Urothelium cell line (cell line): ENCODE data around the gene ACAP2.
"Not testable (repeated sequence)": the region's sequence is repeated elsewhere in the genome, so short reads cannot be mapped to it uniquely, and the experiment has no call there.

Experiments
- DNase-seq: peaks from one replicate; pipeline ENCODE4 v3.0.0; 2011; ENCODE audit warnings: low spot score, mixed read lengths
- FAIRE-seq: peaks from 2 replicates; lab custom pipeline; 2011; peaks lifted over from hg19 to GRCh38; lab: Jason Lieb, UNC

ACAP2 gene, protein sequence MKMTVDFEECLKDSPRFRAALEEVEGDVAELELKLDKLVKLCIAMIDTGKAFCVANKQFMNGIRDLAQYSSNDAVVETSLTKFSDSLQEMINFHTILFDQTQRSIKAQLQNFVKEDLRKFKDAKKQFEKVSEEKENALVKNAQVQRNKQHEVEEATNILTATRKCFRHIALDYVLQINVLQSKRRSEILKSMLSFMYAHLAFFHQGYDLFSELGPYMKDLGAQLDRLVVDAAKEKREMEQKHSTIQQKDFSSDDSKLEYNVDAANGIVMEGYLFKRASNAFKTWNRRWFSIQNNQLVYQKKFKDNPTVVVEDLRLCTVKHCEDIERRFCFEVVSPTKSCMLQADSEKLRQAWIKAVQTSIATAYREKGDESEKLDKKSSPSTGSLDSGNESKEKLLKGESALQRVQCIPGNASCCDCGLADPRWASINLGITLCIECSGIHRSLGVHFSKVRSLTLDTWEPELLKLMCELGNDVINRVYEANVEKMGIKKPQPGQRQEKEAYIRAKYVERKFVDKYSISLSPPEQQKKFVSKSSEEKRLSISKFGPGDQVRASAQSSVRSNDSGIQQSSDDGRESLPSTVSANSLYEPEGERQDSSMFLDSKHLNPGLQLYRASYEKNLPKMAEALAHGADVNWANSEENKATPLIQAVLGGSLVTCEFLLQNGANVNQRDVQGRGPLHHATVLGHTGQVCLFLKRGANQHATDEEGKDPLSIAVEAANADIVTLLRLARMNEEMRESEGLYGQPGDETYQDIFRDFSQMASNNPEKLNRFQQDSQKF

DNA sequence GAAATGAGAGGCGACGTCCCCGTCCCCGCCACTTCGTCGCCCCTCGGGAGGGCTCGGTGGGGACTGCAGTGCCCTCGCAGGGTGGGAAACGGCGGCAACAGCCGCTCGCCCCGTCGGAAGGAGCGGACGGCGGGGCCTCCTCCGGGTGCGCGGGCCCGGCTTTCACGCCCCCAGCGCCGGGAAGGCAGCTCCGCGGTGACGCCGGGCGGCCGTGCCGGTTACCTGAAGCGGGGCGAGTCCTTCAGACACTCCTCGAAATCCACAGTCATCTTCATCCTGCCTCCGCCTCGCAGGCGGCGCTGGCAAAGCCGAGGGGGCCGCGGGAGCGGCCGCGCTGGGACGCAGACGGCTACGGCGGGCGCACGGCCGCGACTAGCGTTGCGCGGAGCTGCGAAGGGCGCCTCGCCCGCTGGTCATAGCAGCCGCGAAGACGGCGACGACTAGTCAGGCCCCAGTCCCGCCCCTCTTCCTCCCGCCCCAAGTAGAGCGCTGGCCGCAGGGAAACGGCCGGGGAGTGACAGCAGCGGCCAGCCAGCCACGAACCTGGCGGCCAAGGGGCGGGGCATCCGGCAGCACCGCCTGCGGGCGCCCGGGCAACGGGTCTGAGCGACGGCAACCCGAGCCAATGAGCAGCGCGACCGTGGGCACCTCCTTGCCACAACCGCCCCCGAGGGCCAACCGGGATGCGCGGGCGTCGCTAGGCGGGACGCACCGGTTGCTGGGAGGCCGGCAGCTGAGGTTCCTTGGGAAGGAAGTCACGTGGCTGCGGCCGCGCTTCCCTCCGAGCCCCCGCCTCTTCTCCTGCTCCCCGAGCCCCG is at the start of gene ACAP2:
Gene ACAP2 (minus strand): TSS at position 448 of the 818 bp plus-strand sequence. CDS start 173 bp downstream, at position 275.
- peak; percentile 99 for DNase-seq
- FAIRE-seq: peak; percentile 9

DNA sequence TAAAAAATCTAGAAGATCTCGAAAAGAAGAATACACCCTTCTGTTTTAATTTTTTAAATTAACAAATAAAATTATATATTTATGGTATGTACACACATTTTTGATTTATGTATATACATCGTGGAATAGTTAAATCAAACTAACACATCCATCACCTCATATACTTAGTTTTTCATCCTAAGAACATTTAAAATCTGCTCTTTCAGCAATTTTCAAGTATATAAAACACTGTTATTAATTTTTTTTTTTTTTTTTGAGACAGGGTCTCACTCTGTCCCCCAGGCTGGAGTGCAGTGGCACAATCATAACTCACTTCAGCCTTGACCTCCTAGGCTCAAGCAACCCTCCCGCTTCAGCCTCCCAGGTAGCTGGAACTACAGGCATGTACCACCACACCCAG is 32.8 kb upstream of the ACAP2 start:
- FAIRE-seq: no peak

DNA sequence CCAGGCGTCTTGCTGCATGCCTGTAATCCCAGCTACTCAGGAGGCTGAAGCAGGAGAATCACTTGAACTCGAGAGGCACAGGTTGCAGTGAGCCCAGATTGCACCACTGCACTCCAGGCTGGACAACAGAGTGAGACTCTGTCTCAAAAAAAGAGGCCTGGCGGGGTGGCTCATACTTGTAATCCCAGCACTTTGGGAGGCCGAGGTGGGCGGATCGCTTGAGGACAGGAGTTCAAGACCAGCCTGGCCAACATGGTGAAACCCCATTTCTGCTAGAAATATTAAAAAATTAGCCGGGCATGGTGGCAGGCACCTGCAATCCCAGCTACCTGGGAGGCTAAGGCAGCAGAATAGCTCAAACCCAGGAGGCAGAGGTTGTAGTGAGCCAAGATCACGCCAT is 32.3 kb upstream of the ACAP2 start:
- FAIRE-seq, DNase-seq: not testable (repeated sequence)

More for the DNA sequence above, 32.8 kb upstream of the ACAP2 start:
- no peak for DNase-seq

DNA sequence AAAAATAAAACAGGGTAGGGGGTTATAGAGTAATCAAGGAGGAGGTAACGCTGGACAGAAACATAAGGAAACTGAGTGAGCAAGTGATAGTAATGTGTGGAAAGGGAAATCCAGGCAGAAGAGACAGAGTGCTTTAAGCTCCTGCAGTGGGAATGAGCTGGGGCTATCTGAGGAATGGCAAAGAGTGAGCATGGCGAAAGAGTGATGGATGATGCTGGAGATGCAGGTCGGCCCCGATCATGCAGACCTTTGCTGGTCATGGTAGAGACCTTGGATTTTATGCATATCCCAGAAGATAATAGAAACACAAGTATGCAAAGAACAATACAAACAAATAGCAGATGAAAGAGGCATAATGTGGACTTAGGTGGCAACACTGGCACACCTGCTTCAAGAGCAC is 26.0 kb upstream of the ACAP2 start:
- DNase-seq (no peak), FAIRE-seq (no peak)

DNA sequence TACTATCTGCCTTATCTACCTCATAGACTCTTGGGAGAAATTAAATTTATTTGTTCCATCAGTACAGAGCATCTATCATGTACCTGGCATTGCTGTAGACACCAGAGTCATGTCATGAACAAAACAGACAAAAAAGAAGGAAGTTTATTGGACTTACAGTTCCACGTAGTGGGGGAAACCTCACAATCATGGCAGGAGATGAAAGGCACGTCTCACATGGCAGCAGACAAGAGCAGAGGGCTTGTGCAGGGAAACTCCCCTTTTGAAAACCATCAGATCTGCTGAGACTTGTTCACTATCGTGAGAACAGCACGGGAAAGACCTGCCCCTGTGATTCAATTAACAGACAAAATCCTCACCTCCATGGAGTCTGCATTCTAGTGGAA is 25.6 kb upstream of the ACAP2 start:
- no peak for FAIRE-seq
- no peak for DNase-seq

DNA sequence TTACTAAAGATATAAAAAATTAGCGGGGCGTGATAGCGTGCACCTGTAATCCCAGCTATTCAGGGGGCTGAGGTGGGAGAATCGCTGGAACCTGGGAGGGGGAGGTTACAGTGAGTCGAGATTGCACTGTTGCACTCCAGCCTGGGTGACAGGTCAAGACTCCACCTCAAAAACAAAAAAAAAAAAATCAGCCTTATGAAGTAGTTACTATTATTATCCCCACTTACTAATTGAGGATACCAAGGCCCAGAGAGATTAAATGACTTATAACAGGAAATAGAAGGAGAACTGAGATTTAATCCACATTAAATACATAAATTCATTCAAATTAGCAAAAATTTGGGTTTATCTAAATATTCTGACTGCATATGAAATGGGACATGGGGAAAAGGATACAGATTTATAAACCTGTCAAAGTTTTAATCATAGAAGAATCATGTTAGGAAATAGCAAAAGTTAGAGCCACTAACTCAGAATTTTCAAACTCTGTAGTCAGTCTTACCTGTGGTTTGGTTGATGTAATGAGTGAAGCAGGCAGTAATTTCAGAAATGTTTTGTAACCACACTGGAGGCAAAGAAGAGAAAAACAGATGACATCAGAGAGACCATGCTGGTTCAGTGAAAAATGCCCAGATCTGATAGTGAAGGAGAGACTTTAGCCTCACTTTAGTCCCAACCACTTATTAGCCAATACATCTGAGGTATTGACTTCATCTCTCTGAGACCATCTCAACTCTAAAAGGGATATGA is 25.0 kb upstream of the ACAP2 start:
- FAIRE-seq (no peak), DNase-seq (peak; percentile 35)

DNA sequence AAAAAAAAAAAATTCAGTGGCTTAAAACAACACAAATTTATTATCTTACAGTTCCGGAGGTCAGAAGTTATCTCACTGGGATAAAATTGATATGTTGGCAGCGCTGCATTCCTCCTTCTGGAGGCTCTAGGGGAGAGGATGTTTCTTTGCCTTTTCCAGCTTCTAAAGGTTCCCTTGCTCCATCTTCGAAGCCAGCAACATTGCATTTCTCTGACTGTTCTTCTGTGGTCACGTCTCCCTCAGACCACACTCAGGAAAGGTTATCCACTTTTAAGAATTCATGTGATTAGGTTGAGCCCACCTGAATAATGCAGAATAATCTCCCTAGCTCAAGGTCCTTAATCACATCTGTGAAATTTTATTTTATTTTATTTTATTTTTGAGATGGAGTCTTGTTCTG is 23.4 kb upstream of the ACAP2 start:
- FAIRE-seq (no peak), DNase-seq (no peak)

DNA sequence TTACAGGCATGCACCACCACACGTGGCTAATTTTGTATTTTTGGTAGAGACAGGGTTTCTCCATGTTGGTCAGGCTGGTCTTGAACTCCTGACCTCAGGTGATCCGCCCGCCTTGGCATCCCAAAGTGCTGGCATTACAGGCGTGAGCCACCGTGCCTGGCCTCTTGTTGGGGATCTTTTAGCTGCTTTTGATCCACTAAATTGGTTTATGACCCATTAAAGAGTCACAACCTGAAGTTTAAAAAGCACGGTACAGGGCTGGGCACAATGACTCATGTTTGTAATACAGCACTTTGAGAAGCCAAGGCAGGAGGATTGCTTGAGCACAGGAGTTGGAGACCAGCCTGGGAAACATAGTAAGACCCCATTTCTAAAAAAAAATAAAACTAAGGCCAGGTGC is 20.1 kb upstream of the ACAP2 start:
- DNase-seq, FAIRE-seq: not testable (repeated sequence)

DNA sequence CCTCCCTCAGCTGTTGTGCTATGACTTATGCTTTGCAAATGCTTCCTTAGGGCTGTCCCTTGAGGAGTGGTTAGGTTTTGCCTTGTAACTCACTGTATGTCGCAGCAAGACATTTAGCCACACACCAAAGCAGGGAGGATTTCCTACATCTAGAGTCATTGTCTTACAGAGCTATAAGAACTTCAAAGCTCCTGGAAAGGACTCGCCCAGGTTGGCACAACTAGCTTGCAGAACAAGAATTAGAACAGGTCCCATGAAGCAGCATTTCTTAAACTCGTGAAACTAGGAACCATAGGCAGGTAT is 19.4 kb upstream of the ACAP2 start:
- no peak for DNase-seq
- no peak for FAIRE-seq

DNA sequence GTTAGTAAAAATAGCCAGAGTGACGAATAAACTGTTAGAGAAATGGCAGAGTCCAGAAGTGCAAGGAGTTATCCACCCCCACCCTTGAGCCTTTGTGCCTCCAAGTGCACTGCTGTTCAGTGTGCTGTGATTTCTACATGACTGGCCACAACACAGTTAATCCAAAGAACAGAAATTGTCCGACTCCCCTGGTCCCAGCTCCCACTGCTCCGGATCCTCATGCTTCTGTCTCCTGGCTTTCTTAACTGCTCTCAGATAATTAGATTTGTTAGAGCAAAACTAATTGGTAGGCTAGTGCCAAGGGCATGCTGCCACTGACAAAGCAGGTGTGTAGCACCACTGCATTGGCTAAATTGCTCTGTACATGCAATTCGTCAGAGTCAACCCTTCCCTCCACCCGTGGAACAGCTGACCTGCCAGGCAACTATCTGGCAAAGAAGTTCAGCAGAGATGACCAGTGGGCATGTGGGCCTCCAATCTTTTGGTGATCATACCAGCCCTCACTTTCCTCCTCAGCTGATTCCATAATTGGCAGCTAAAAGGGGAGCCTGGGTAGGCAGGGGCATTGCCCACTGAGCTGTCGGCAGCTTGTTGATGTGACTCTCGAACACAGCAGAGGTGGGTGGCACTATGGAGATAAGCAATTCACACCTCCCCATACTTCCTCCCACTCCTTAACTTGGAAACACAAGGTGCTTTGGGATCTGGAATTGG is 18.9 kb upstream of the ACAP2 start:
- FAIRE-seq: no peak
- no peak for DNase-seq

DNA sequence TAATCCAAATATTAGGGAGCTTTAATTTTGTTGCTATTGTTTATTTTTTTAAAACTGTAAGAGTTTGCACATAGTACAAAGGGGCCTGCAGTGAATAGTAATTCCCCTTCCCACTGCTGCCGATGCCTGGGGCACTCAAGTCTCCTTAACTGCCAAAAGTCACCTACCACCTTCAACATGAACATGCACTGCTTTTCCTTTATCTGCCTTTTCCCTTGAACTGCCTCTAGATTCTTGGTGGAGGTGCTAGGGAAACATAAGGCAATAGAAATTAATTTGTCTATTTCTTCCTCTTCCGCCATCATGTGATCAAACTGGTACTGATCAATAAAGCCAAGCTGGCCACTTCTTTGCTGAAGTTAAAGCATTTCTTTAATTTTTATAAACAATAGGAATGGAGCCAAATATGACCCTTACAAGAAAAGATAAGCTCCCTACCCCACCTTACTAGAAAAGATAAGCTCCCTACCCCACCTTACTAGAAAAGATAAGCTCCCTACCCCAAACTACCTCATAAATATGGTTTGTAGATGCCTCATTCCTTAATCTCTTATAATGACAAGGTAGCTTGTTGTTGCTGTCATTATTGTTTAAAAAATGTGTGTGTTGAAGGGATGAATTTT is 17.4 kb upstream of the ACAP2 start:
- DNase-seq (no peak), FAIRE-seq (no peak)

DNA sequence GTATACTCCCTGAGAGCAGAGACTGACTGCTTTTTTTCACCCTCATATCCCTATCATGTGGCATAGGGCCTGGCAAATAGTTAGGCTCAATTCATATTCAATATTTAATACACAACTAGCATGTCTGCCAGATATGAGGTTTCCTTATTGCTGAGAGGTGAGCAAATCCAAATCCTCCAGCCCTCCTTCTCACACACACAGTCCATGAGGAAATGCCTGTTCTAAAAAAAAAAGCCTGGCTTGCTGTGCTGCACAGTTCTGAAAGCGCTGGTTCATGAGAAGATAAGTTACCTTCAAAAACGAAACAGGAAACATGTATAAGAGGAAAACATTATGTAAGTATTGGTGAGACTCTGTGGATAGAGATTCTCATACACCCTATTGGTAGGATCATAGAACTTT is 15.5 kb upstream of the ACAP2 start:
- DNase-seq (no peak), FAIRE-seq (no peak)

DNA sequence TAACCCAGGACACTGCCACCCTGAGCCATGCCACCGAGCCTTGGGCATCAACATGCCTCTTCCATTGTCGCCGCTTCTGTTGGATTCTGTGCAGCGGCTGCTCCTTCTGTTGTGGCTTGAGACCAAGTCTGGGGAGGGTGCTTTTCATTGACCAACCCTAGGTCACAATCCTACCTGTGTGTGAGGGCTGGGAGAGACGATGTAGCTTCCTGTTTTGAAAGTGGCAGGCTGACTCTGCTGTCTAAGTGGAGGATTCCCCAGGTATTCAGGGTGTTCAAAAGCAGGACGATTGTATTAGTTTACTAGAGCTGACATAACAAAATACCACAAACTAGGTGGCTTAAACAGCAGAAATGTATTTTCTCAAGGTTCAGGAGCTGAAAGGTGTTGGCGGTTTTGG is 13.0 kb upstream of the ACAP2 start:
- FAIRE-seq (no peak), DNase-seq (no peak)

DNA sequence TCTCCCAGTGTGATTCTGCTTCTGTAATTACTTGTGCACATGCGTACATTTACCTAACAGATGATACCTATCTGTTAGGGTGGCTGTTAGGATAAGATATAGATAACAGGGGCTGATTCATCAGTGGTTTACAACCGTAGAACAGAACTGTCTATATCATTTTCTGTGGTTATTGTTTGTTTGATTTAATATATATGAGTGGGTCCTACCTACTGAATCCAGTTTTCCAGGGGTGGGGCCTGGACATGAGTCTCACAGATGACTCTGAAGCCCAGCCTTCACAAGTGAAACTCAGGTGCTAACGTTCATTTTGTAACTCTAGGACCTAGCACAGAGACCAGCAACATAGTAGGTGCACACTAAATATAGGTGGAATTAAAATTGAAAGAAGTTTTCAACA is 10.4 kb upstream of the ACAP2 start:
- FAIRE-seq: no peak

DNA sequence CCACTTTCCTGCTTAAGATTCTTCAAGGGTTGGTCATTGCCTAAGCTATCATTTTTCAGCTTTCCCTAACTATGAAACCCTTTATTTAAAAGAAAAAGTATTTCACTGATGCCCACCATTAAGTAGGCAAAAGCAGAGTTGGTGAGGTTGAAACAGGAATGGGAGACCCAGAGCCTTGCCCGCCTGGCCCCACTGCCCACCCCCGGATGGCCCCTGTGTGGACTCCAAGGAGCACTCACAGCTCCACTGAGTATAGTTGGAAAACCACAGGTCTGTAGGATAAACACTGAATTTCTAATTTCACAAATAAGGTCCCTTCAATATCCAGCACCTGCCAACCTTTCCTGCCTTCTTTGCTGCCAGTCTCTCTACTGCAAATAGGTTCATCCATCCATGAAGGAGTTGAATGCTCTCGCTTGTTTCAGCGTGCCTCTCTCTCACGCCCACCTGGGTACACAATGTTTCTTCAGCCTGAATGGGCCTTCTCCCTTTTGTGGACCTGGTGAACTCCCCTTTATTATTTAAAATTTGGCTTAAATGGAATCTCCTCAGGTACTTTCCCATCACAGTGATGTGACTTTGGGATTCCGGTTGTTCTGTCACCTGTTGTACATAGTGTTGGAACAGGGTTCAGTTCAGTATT is 8.7 kb upstream of the ACAP2 start:
- FAIRE-seq (no peak), DNase-seq (no peak)

More for the DNA sequence above, 10.4 kb upstream of the ACAP2 start:
- DNase-seq: no peak

DNA sequence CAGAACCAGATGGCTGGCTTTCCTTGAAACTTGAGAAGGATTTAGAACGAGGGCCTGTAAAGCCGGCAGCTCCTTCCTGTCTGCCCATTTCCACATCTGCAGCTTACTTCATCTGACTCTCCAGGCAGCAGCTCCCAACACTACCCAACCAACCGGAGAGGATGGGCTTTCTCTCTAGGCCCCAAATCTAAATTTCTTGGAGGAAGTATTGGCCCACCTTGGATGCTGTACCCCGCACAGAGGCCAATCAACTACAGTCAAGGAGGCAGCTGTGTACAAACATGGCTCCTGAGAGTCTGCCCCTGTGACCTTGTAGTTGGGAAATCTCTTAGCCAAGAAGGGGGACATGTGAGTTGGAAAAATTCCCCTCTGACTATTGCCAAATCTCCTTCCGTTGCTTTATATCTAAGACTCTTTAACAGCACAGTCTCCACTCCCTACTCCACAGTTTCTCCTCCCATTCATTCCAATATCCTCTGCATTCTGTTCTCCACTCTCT is 8.0 kb upstream of the ACAP2 start:
- no peak for DNase-seq
- no peak for FAIRE-seq

DNA sequence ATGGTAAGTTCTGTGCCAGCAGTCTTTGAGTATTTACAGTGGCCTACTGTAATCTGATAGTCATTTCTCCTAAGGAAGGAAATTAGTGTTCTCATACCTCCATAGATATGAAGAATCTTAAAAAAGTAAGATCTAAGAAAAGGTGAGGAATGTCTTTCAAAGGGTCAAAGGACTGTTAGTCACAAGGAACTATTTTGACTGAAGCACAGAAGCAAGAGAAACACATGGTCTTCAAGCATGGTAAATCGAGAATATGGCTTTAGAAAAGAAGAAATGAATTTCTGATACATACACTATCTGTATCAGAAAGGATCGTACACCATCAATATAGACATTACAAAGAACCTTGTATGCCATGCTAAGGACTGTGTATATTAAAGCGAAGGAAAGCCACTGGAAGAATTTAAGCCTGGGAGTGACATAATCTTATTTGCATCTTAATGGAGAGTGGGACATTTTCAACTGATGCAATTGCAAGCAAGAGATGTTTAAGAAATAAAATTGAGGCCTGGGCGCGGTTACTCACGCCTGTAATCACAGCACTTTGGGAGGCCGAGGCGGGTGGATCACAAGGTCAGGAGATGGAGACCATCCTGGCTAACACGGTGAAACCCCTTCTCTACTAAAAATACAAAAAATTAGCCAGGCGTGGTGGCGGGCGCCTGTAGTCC is 5.5 kb upstream of the ACAP2 start:
- DNase-seq (no peak), FAIRE-seq (no peak)

DNA sequence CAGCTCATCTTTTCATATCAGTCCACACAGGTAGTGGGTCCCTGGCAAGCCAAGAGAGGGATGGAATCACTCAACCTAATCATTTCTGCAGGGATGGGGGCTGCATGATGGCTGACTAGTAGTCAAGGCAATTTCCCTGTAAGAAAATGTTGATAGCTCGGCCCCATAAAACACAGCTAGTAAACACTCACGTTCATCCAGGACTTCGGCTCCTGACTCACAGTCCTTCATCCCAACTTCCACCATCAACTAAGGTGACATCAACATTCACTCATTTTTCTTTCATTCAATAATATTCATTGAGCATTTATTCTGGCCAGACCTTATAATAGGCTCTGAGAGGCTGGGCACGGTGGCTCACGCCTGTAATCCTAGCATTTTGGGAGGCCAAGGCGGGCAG is 4.4 kb upstream of the ACAP2 start:
- DNase-seq (no peak), FAIRE-seq (no peak)
